Left ventricle myocardium superior (tissue), 1 donor: ENCODE results near the gene OCLN. TPM values are rescaled to one million over a fixed set of nuclear protein-coding genes. Genes with fewer than 3 reads are reported as not detected.
A peak's percentile ranks its signal among the peaks of the same experiment; 100 is the strongest.
"Not testable (repeated sequence)": the region's sequence is repeated elsewhere in the genome, so short reads cannot be mapped to it uniquely, and the experiment has no call there.

Experiments used
- ATAC-seq: fragments of 200-7000 bp; cut with Tn5 transposase; one replicate; pipeline ENCODE4 v1.9.1; 2020; ENCODE audit warnings: mild to moderate bottlenecking, moderate library complexity
- DNase-seq: peaks from one replicate; pipeline ENCODE4 v3.0.0-alpha.2; 2020
- intact Hi-C: fragments of 100-400 bp; cut with micrococcal nuclease; formaldehyde crosslinking; loops from one replicate; pipeline ENCODE4 v1.11.0; 2022
- long read RNA-seq: library from polyadenylated mRNA; unstranded; transcript quantifications from one replicate; pipeline ENCODE4 v2.0.0, GENCODE V29; 2021
- total RNA-seq: library from RNA; stranded (reverse); fragmentation: NEBNext Ultra II Directional; extraction: Animal tissue kit (Norgen Biotek cat#: 25700); gene quantifications from one replicate; pipeline ENCODE4 v1.2.1, GENCODE V29; 2021
- donor health status: DM: no; HTN: yes; CAD: no; lungs with severe emphysema.

Gene OCLN
- 1.6 TPM for total RNA-seq
- long read RNA-seq, partial matches to known transcripts: 0 of 2 reads
- long read RNA-seq, other reads (novel, unspliced or antisense): 1 of 2 reads

GRCh38 chr5:69492391-69492922, at the start of gene OCLN:
TSS of gene OCLN (plus strand) at chr5:69492790. CDS start at chr5:69504245, 11,455 bp downstream.
- intact Hi-C loops: no loop called here
- ATAC-seq (peak; percentile 67), DNase-seq (peak; percentile 29)

- intact Hi-C loops: no loop called here
- DNase-seq: no peak
- ATAC-seq: no peak
These were observed 48.3 kb upstream of the OCLN start for GRCh38 chr5:69444127-69444754.

GRCh38 chr5:69449511-69449910, 43.1 kb upstream of the OCLN start:
- intact Hi-C loops: no loop called here
- no peak for DNase-seq
- ATAC-seq: no peak

GRCh38 chr5:69450116-69450515, 42.5 kb upstream of the OCLN start:
- intact Hi-C loops: no loop called here
- no peak for DNase-seq
- ATAC-seq: no peak

GRCh38 chr5:69450527-69450926, 42.1 kb upstream of the OCLN start:
- DNase-seq, ATAC-seq, intact Hi-C loops: not testable (repeated sequence)

GRCh38 chr5:69451941-69452647, 40.5 kb upstream of the OCLN start:
- DNase-seq (no peak), ATAC-seq (no peak)
- intact Hi-C loops: no loop called here

- DNase-seq, intact Hi-C loops, ATAC-seq: not testable (repeated sequence)
These were observed 39.1 kb upstream of the OCLN start for GRCh38 chr5:69453487-69453886.

- intact Hi-C loops: no loop called here
- DNase-seq: no peak
- no peak for ATAC-seq
These were observed 37.9 kb upstream of the OCLN start for GRCh38 chr5:69454460-69455249.

GRCh38 chr5:69455428-69455988, 37.1 kb upstream of the OCLN start:
- ATAC-seq, DNase-seq, intact Hi-C loops: not testable (repeated sequence)

- no peak for ATAC-seq
- DNase-seq: no peak
- intact Hi-C loops: no loop called here
These were observed 30.4 kb upstream of the OCLN start for GRCh38 chr5:69462170-69462569.

GRCh38 chr5:69466375-69466774, 26.2 kb upstream of the OCLN start:
- DNase-seq, intact Hi-C loops, ATAC-seq: not testable (repeated sequence)

GRCh38 chr5:69467442-69468225, 25.0 kb upstream of the OCLN start:
- DNase-seq (no peak), ATAC-seq (no peak)
- intact Hi-C loops: no loop called here

GRCh38 chr5:69468631-69469030, 24.0 kb upstream of the OCLN start:
- intact Hi-C loops: no loop called here
- DNase-seq: no peak
- no peak for ATAC-seq

GRCh38 chr5:69471516-69471915, 21.1 kb upstream of the OCLN start:
- intact Hi-C loops, ATAC-seq, DNase-seq: not testable (repeated sequence)

- ATAC-seq, intact Hi-C loops, DNase-seq: not testable (repeated sequence)
These were observed 20.0 kb upstream of the OCLN start for GRCh38 chr5:69472535-69473143.

- intact Hi-C loops: no loop called here
- DNase-seq (no peak), ATAC-seq (no peak)
These were observed 15.4 kb upstream of the OCLN start for GRCh38 chr5:69477170-69477569.

GRCh38 chr5:69478296-69478695, 14.3 kb upstream of the OCLN start:
- not testable (repeated sequence) for ATAC-seq

GRCh38 chr5:69484891-69485290, 7.7 kb upstream of the OCLN start:
- intact Hi-C loops: no loop called here
- DNase-seq (no peak), ATAC-seq (no peak)

More at GRCh38 chr5:69478296-69478695, 14.3 kb upstream of the OCLN start:
- DNase-seq, intact Hi-C loops: not testable (repeated sequence)
